ENCODE results near the gene CYTH2.

The CYTH2 gene, protein sequence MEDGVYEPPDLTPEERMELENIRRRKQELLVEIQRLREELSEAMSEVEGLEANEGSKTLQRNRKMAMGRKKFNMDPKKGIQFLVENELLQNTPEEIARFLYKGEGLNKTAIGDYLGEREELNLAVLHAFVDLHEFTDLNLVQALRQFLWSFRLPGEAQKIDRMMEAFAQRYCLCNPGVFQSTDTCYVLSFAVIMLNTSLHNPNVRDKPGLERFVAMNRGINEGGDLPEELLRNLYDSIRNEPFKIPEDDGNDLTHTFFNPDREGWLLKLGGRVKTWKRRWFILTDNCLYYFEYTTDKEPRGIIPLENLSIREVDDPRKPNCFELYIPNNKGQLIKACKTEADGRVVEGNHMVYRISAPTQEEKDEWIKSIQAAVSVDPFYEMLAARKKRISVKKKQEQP

DNA sequence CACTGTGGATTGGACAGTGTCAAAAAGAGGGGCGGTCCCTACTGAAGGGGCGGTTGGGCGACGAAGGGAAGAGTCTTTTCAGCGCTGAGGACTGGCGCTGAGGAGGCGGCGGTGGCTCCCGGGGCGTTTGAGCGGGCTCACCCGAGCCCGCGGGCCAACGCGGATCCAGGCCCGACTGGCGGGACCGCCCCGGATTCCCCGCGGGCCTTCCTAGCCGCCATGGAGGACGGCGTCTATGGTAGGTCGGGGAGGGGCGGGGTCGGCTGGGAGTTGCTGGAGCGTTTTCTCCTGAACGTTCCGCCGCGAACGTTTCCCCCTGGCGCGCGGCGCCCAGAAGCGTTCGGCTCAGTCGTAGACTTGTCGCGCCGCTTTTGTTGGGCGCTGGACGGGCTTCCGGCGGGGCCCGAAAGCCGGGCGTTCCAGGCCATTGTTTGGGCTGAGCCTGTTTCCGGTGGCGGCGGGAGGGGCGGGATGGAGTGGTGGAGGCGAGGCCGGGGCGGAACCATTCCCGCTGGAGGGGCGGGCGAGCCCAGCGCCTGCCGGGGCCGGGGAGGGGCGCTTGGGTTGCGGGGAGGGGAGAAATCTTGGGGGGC lies at the start of gene CYTH2:
CYTH2 (plus strand) TSS at position 81 of the 593 bp plus-strand sequence; CDS start at position 220, 139 bp downstream.
- DNase-seq (ENCODE audit: low read depth in 2 of 2), result peak; percentile 69 to 71

DNA sequence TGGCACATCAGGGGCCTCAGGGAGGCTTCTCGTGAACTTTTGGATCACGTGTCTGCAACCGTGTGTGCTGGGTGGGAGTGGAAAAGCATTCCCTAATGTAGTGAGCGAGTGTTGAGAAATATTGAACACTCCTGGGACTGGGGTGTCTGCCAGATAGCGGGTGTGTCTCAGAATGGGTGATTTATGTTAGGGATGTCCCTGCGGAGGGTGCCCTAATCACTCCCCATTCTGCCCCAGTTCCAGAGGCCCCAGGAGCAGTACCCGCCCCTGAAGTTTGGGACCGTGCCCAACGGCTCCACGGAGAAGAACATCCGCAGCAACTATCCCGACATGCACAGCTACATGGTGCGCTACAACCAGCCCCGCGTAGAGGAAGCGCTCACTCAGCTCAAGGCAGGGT lies 47.6 kb upstream of the CYTH2 start:
- DNase-seq (ENCODE audit: low read depth in 2 of 2), result no peak

DNA sequence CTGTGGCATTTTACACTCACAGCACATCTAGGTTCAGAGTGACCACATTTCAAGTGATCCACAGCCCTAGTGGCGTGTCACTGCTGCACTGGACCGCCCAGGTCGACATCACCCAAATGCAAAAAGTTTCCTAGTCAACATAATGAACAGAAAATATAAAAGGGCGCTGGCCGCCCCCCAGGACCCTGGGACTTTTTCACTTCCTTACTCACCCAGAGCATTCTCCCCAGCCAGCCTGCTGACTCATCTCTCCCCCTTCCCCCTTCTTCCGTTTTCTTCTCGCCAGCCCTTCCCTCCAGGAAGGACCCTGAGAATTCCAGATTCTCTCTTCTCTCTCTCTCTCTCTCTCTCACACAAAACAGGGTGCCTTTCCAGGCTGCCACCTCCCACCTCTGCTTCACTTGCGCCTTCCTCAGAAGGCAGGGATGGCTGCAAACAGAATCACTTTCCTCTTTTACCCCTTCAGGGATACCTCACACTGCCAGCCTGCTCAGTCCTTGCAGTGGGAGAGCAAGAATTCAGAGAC lies 44.4 kb upstream of the CYTH2 start:
- no peak for DNase-seq (ENCODE audit: low read depth in 2 of 2)

DNA sequence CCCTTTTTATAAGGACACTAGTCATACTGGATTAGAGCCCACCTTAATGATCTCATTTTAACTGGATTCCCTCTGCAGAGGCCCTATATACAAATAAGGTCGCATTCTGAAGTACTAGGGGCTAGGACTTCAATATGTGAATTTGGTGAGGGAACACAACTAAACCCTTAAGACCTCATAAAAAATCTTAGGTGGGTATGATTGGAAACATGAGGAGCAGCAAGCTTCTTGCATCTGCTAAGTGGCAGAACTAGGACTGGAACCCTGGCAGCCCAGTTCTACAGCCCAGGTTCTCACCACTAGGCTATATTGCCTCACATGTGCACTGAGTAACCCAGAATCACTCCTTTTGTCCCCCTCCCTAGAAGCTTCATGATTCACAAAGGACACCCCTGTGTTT lies 40.5 kb upstream of the CYTH2 start:
- DNase-seq (ENCODE audit: low read depth in 2 of 2), result no peak

DNA sequence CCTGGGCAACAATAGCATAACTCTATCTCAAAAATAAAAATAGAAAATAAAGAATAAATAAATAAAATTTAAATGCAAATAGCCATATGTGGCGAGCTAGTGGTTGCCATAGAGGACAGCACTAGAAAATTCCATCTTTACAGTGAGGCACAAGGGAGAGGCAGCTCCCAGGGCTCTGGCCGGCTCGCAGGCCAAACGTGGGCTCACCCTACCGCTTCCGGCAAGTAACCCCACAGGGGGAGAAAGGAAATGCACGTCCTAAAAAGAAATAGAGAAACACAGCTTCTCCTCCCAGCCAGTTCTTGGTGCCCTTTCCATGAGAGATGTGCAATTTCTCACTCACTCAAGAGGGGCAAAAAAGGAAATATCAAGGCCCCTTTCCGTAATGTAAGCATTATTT lies 35.8 kb upstream of the CYTH2 start:
- DNase-seq (ENCODE audit: low read depth in 2 of 2), result no peak

DNA sequence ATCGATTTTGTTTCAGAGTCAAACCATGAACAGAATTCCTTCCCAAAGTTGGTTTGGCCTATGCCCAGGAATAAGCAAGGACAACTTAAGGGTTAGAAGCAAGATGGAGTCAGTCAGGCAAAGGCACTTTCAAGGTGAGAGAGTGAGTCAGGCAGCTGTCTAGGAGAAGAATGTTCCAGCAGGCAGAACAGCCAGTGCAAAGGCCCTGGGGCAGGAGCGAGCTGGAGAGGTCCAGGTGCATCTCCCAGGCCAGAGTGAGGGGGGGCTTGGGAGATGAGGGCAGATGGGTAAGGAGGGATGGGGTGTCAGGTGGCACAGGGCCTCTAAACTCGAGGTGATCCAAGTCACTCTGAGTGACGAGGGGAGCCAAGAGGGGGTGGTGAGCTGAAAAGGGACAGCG lies 32.6 kb upstream of the CYTH2 start:
- no peak for DNase-seq (ENCODE audit: low read depth in 2 of 2)

DNA sequence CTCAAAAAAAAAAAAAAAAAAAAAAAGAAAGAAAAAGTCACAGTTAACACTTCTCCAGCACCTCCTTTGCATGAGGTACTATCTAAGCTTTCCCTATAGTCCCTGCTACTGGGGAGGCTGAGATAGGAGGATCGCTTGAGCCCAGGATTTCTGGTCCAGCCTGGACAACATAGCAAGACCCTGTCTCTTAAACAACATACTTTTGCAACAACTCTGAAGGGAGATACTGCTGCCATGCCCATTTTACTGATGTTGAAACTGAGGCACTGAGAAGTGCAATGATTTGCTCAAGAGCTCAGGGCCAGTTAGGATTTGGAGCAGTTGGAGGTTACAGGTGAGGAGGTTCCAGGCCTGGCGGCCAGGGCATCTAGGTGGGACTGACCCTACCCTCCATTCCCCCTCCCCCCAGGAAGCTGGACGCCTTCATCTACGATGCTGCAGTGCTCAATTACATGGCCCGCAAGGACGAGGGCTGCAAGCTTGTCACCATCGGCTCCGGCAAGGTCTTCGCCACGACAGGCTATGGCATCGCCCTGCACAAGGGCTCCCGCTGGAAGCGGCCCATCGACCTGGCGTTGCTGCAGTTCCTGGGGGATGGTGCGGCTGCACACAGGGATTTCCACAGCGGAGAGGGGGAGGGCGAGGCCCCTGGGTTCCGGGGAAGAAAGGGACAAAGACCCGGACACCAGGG lies 27.7 kb upstream of the CYTH2 start:
- DNase-seq (ENCODE audit: low read depth in 2 of 2), result no peak

DNA sequence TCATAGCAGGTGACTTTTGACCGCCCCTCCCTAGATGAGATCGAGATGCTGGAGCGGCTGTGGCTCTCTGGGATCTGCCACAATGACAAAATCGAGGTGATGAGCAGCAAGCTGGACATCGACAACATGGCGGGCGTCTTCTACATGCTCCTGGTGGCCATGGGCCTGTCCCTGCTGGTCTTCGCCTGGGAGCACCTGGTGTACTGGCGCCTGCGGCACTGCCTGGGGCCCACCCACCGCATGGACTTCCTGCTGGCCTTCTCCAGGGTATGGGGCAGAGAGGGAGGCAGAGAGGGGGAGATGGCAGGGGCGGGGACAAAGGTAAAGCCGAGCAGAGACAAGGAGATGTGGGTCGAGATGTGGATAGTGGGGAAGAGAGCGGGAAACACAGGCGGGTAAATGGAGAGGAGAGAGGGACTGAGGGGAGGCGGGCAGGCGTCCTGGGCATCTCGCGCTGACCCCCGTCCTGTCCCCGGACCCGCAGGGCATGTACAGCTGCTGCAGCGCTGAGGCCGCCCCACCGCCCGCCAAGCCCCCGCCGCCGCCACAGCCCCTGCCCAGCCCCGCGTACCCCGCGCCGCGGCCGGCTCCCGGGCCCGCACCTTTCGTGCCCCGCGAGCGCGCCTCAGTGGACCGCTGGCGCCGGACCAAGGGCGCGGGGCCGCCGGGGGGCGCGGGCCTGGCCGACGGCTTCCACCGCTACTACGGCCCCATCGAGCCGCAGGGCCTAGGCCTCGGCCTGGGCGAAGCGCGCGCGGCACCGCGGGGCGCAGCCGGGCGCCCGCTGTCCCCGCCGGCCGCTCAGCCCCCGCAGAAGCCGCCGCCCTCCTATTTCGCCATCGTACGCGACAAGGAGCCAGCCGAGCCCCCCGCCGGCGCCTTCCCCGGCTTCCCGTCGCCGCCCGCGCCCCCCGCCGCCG lies 26.8 kb upstream of the CYTH2 start:
- DNase-seq (ENCODE audit: low read depth in 2 of 2), result no peak

DNA sequence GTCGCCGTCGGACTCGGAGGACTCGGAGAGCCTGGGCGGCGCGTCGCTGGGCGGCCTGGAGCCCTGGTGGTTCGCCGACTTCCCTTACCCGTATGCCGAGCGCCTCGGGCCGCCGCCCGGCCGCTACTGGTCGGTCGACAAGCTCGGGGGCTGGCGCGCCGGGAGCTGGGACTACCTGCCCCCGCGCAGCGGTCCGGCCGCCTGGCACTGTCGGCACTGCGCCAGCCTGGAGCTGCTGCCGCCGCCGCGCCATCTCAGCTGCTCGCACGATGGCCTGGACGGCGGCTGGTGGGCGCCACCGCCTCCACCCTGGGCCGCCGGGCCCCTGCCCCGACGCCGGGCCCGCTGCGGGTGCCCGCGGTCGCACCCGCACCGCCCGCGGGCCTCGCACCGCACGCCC lies 25.9 kb upstream of the CYTH2 start:
- DNase-seq (ENCODE audit: low read depth in 2 of 2), result no peak

DNA sequence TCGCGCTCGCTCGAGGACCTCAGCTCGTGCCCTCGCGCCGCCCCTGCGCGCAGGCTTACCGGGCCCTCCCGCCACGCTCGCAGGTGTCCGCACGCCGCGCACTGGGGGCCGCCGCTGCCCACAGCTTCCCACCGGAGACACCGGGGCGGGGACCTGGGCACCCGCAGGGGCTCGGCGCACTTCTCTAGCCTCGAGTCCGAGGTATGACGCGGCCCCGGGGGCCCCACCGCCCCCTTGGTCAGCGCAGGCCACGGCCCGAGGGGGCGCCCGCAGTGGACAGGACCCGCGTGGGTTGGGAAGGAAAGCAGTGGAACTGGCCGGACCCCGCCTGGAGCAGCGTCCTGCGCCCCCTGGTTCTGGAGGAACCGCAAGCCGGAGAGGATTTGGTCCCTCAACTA lies 25.4 kb upstream of the CYTH2 start:
- DNase-seq (ENCODE audit: low read depth in 2 of 2), result no peak

DNA sequence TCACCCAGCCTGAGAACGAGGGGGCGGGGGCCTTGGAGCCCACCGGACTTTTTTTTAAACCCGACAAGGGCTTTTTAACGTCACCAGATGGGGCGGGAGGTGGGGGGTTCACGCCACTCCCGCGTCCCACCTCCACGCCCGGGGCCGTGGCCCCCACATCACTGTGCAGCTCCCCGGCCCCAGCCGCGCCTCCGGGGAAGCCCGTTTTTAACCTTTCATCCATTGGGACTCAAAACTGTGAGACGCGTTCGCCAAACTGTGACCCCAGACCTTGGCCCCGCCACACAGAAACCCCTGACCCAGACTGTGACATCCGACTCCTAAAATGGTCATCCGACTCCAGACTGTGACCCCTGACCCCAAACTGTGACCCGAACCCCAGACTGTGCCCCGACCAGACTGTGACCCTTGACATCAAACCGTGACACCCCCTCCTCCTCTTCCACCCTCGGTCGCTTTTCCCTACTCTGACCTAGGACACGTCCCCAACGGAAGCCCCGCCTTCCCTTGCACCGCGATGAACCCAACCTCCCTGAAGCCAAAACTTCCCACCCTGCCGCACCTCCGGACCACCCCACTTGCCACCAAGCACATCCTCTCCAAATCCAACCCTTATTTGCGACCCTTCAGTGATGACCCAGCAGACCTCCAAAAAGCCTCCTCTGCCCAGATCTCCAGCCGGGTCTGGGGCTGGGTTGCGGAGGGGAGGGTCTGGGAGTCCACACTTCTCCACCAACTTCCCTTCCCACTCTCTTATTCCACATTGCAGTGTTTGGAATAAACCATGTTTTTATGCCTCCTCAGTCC lies 24.8 kb upstream of the CYTH2 start:
- DNase-seq (ENCODE audit: low read depth in 2 of 2), result no peak

DNA sequence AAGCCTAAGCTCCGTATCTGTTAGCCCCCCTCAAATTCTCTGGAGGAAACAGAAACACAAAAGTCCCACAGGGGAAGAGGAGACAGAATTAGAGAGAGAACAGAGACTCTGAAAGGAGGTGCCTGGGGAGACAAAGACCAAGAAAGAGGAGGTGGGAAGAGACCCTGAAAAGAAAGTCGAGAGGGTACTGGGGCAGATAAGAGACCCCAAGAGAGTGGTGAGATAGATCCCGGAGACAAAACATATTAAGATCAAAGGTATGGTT lies 24.3 kb upstream of the CYTH2 start:
- no peak for DNase-seq (ENCODE audit: low read depth in 2 of 2)

DNA sequence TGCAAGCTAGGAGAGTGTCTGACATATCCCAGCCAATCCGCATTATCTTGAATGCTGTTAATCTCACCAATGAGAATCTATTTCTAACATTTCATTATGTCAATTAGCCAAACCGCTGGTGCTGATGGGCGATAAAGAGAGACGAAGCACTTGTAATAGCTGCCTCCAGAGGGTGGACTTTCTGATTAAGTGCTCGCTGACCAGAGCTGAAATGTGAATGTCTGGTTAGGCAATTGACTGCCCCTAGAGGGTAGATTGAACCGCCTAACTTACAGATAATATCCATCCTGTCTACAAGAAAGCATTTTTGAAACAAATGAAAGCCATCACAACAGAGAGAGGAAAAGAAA lies 23.9 kb upstream of the CYTH2 start:
- DNase-seq (ENCODE audit: low read depth in 2 of 2), result no peak

DNA sequence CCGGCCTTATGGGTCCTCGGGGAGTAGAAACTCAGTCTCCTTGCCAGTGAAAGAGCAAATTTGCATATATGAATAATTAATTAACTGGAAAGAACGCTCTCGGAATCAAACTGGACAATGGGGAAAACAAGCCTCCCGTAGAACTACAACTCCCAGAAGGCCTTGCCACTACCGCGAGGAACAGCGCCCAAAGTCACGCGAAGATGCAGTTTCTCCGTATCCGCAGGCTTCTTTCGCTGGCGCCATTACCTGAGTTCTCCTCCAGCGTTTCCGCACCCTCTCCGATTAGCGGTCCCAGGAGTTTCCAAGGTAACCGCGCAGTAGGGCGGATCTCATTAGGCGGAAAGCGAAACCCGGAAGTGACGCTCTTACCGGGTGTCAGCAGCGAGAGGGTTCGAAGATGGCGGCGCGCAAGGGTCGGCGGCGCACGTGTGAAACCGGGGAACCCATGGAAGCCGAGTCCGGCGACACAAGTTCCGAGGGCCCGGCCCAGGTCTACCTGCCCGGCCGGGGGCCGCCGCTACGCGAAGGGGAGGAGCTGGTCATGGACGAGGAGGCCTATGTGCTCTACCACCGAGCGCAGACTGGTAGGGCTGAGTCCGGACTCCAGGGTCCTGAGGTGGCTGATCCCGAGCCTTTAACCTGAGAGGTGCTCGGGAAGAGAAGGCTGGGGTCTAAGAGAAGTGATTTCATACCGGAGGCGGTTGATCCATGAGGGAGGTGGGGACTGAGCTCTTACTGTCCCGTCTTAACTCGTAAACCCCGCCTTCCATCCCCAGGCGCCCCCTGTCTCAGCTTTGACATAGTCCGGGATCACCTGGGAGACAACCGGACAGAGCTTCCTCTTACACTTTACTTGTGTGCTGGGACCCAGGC lies 23.3 kb upstream of the CYTH2 start, which contains the start of gene GRWD1:
GRWD1 (plus strand) TSS at position 378 of the 876 bp plus-strand sequence; CDS start at position 401, 23 bp downstream.
- DNase-seq (ENCODE audit: low read depth in 2 of 2), result peak; percentile 83 to 88

DNA sequence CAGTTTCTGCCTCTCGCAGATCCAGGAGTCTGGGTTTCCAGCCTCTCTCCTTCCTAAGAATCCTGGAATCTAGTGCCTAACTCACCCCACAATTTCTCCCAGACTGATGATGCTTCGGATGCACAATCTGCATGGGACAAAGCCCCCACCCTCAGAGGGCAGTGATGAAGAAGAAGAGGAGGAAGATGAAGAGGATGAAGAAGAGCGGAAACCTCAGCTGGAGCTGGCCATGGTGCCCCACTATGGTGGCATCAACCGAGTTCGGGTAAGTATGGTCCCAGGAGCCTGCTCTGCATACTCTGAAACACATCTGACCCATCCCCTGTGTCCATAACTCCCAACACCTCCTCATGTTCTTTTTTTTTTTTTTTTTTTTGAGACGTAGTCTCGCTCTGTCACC lies 22.6 kb upstream of the CYTH2 start:
- no peak for DNase-seq (ENCODE audit: low read depth in 2 of 2)

DNA sequence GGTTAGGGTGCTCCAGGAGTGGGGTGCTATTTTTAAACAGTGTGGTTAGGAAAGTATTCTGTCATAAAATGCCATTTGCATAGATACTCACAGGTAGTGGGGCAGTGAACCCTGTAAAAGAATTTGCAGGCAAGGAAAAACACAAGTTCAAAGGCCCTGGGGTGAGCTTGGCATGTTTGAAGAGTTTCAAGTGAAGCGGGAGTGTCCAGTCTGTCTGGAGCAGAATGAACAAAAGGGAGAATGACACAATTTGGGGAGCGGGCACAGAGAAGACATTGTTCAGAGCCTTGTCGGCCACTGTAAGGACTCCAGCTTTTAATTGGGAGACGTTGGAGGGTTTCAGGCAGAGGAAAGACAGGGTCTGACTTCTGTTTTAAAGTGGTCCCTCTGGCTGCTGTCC lies 20.6 kb upstream of the CYTH2 start:
- DNase-seq (ENCODE audit: low read depth in 2 of 2), result no peak

DNA sequence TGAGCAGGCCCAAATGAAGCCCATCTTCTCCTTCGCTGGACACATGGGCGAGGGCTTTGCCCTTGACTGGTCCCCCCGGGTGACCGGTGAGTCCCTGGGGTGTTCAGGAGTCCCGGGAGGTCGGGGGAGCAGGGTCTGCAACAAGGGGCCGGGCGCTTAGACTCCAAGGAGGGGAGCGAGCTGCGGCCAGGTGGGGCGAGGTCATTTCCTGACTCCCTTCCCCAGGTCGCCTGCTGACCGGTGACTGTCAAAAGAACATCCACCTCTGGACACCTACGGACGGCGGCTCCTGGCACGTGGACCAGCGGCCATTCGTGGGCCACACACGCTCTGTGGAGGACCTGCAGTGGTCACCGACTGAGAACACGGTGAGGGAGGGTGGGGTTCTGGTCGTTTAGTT lies 18.7 kb upstream of the CYTH2 start:
- no peak for DNase-seq (ENCODE audit: low read depth in 2 of 2)

DNA sequence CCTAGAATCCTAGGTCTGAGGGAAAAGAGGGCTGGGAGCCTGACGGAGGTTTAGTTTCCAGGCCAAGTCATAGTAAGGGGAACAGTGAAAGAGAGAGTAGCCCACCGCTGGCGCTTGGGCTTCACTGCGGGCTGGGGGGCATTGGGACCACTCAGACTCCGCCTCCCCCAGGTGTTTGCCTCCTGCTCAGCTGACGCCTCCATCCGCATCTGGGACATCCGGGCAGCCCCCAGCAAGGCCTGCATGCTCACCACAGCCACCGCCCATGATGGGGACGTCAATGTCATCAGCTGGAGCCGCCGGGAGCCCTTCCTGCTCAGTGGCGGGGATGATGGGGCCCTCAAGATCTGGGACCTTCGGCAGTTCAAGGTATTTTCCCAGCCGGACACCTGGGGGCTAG lies 18.3 kb upstream of the CYTH2 start:
- no peak for DNase-seq (ENCODE audit: low read depth in 2 of 2)

DNA sequence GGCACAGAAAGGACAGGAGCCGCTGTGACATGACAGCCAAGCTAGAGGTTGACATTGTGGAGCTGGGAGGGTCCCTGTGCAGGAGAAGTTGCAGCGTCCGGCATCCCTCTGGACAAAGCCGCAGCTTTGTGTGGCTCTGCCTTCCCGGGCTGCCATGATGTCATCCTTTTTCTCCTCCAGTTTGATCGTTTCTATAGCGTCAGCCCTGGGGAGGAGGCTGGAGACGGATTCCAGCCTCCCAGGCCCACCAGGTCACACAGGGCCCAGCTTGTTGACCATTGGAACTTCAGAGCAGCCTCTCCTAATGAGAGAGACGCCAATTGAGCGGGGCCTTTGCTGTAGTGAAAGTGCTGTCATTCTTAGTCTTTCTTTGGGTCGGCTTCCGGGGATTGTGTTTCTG lies 17.5 kb upstream of the CYTH2 start:
- no peak for DNase-seq (ENCODE audit: low read depth in 2 of 2)

All from stimulated activated CD8-positive, alpha-beta memory T cell treated with anti-CD3 and anti-CD28 coated beads, Interleukin-2, amount 100 ng/mL, for 48 hours (primary cell).